Ammon's horn (tissue), 1 donor: ENCODE data around the gene LIG3.
"Not testable (repeated sequence)": the region's sequence is repeated elsewhere in the genome, so short reads cannot be mapped to it uniquely, and the experiment has no call there.

ENCODE experiments used
- DNase-seq: peaks from one replicate; pipeline ENCODE4 v3.0.0-alpha.2; 2016; ENCODE audit warnings: low spot score

Gene LIG3

GRCh38 chr17:35044181-35044580, 63.9 kb downstream of the LIG3 start:
- DNase-seq = no peak

- not testable (repeated sequence) for DNase-seq
Observed at GRCh38 chr17:35045458-35045979, 65.2 kb downstream of the LIG3 start.

GRCh38 chr17:35046245-35046644, 65.9 kb downstream of the LIG3 start:
- DNase-seq = no peak

GRCh38 chr17:35046740-35047283, 66.5 kb downstream of the LIG3 start:
- DNase-seq = peak; percentile 51

GRCh38 chr17:35048685-35049379, 68.5 kb downstream of the LIG3 start:
- DNase-seq = no peak

- DNase-seq = no peak
Observed at GRCh38 chr17:35050170-35050569, 69.9 kb downstream of the LIG3 start.

- DNase-seq = peak; percentile 48
Observed at GRCh38 chr17:35051183-35051578, 70.9 kb downstream of the LIG3 start.

GRCh38 chr17:35051579-35052240, 71.4 kb downstream of the LIG3 start:
- peak; percentile 35 for DNase-seq

GRCh38 chr17:35052241-35052610, 71.9 kb downstream of the LIG3 start:
- DNase-seq = no peak

GRCh38 chr17:35052780-35053179, 72.5 kb downstream of the LIG3 start:
- no peak for DNase-seq

GRCh38 chr17:35053204-35053603, 72.9 kb downstream of the LIG3 start:
- DNase-seq = no peak

- no peak for DNase-seq
Observed at GRCh38 chr17:35056013-35056412, 75.7 kb downstream of the LIG3 start.

- DNase-seq = no peak
Observed at GRCh38 chr17:35057332-35057915, 77.1 kb downstream of the LIG3 start.
